GM19438 (cell line): ENCODE data around the gene SNTB2.

ENCODE experiments used
- ATAC-seq: cut with Tn5 transposase; IDR thresholded peaks from one replicate; pipeline ENCODE4 v1.9.1; 2021; ENCODE audit warnings: low read depth; ENCODE audit not compliant: unreplicated experiment

The SNTB2 gene

DNA sequence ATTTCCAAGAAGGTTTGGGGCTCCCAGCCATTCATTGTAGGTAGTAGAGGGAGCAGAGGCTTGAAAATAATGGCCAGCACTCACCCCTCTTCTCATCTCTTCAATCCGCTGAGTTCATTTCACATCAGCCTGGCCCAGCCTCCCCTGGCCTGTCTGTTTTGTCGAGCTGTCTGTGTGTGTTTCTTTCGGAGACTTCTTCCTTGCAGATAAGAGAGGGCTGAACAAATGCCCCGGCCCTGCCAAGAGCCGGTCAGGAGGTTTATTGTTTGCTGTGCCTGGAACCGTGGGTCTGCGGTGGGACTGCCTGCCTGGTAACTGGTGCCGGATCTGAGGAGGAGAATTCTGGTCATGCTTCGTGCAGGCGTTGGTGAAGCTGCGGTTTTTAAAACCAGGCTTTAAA lies 127.6 kb downstream of the SNTB2 start:
- ATAC-seq, result no peak

DNA sequence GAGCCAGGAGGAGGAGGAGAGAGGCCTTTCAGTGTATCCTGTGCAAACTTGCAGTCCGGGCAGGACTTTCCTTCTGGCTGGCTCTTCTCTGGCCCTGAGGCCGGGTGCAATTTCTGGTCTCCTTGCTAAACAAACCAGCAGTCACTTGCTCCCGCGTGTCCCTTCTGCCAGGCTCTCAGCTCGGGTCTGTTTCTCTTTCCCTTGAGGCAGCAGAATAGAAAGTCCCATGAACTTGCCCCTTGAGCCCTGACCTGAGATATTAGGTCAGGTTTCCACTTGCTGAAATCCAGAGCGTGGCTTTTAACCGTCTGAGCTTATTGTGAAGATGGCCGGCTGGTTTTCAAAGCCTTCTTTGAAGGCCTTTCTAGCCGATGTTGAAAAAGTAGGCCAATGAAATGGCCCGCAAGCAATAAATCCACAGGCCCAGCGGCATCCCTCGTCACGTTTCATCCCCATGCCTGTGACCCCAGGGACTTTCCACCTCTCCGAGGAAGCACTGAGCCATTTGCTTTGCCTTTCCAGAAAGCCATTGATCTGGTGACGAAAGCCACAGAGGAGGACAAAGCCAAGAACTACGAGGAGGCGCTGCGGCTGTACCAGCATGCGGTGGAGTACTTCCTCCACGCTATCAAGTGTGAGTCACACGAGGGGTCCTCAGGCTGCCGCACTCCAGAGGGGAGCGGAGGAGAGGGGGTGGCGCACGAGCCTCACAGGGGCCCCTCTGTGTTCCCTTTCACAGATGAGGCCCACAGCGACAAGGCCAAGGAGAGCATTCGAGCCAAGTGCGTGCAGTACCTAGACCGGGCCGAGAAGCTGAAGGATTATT lies 128.7 kb downstream of the SNTB2 start:
- ATAC-seq, result no peak

DNA sequence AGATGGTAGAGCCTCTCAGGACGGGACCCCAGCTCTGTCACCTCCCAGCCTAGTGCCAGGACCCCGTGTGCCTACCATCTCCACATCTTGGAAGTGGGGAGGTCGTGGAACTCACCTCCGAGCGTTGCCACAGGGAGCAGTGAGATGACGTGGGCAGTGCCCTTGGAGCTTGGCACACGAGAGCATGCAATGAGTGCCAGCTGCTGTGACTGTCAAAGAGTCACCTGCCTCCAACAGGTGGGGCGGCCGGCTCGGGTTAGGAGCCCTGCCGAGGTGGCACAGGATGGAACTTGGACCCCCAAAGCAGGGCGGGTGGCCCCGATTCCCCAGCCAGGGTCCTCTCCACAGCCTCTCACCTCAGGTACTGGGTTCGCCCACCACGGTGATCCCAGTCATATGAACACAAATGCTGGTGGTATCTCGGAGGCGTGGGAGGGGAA lies 129.7 kb downstream of the SNTB2 start:
- ATAC-seq, result no peak

DNA sequence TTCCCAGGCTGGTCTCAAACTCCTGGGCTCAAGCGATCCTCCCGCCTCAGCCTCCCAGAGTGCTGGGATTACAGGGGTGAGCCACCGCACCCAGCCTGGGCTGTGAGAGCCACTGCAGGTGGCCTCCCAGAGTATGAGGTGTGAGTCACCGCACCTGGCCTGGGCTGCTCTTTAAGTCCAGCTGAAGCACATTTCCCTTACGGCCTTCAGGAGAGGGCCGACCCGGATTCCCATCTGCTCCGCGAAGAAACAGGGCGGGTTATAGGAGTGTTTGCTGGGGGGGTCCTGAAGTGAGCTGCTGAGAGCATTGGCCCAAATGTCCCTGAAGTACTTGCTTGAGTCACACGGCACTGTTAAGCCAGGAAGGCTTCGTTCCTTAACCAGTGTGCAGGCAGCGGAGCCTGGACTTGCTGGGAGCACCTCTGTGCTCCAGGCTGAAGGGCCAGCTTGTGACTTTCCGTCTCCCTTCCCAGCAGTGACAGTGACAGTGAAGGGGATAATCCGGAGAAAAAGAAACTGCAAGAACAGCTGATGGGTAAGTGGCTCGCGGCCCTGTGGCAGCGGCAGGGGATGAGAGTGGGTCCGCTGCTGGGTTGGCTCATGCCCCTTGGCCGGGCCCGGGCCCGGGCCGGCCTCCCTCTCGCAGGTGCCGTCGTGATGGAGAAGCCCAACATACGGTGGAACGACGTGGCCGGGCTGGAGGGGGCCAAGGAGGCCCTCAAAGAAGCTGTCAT lies 131.4 kb downstream of the SNTB2 start:
- no peak for ATAC-seq

DNA sequence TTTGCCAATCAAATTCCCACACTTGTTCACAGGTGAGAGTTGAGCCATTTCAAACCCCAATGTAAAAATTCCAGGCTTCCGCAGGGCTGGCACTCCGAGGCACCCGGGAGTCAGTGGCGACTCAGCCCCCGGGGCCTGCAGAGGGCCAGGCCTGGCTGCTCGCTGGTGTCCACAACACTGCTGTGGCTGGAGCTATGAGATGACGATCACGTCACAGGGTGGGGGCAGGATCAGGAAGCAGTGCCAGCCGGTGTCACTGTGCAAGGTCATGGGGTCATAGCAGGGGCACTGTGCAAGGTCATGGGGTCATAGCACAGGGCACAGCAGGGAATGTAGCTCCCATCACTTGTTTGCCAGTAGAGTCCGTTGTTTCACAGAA lies 131.9 kb downstream of the SNTB2 start:
- no peak for ATAC-seq

DNA sequence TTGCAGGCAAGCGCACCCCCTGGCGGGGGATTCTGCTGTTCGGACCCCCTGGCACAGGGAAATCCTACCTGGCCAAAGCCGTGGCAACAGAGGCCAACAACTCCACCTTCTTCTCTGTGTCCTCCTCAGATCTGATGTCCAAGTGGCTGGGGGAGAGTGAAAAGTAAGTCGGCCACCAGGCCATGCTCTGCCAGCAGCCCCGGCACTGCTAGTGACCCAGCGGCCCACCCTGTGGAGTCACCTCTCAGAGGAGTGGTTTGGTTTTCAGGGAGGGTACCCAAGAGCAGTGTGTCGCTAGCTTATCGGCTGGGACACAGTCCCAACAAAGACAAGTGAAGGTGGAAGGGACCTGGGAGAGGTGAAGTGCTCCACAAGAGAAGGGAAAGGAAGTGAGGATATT lies 132.4 kb downstream of the SNTB2 start:
- no peak for ATAC-seq

DNA sequence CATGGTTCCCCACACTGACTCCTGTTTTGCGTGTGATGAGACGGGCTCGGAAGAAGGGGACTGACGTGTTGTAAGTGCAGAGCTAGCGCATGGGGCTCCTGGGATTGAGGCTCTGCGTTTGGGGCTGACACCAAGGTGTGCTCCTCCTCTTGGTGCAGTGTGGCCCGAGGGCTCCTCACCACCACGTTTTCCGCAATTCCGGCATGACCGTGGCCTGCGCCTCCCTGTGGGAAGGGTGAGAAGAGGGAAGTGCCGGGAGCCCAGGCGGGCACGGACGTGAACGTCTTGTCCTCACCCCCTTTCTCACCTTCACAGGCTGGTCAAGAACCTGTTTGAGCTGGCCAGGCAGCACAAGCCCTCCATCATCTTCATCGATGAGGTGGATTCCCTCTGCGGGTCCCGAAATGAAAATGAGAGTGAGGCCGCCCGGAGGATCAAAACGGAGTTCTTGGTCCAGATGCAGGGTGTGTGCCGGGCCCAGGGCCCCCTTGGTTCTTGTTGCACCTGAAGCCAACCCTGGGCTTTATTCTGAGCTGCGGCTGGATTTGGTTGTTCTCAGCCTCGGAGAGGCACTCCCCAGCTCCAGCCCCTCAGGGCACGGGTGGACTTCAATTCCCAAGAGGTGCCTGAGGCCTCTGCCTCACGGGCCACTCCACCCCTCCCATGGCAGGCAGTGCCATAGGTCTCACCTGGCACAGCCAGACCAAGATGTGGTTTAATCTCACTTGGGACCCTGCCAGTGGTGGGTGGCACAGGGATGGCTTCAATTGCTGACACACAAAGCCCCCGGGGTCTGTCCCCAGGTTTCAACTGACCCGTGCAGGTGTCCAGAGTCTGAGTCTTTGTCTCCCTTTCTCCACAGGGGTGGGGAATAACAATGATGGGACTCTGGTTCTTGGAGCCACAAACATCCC lies 133.1 kb downstream of the SNTB2 start:
- ATAC-seq, result no peak

DNA sequence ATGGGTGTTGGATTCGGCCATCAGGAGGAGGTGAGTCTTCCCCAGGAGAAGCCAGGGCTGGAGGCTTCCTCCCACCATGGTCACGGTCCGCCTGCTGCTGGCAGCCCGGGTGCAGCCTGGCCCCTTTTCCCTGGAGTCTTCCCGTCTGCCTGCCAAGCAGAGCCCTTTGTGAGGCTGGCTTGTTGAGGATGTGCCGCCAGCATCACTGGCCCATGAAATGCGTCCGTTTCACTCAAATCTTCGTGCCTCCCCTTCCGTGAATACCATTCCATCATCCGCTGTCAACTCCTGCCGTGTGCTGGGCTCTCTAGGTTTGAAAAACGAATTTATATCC lies 133.7 kb downstream of the SNTB2 start:
- no peak for ATAC-seq

DNA sequence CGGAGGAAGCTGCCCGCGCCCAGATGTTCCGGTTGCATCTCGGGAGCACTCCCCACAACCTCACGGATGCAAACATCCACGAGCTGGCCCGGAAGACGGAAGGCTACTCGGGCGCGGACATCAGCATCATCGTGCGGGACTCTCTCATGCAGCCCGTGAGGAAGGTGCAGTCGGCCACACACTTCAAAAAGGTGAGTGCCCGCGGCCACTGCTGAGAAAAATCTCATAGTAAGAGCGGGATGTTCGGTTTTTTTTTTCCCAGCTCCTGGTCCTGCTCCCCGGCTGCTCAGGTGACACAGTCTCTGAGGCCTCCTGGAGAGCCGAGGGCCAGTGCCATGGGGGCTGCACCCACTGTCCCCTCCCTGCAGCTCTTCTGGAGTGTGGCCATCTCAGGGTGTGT lies 134.1 kb downstream of the SNTB2 start:
- ATAC-seq, result no peak

DNA sequence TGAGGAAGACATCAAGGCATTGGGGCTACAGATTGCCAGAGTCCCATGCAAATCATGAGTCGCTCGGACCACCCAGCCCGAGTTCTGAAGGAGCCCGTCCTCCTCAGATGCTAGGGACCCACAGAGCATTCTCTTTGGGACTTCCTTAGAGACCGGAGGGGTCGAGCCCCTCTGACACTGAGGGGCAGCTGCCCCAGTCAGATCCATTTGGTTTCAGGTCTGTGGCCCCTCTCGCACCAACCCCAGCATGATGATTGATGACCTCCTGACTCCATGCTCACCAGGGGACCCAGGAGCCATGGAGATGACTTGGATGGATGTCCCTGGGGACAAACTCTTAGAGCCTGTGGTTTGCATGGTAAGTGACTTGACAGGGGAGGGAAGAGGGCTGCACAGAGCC lies 135.4 kb downstream of the SNTB2 start:
- ATAC-seq, result no peak

DNA sequence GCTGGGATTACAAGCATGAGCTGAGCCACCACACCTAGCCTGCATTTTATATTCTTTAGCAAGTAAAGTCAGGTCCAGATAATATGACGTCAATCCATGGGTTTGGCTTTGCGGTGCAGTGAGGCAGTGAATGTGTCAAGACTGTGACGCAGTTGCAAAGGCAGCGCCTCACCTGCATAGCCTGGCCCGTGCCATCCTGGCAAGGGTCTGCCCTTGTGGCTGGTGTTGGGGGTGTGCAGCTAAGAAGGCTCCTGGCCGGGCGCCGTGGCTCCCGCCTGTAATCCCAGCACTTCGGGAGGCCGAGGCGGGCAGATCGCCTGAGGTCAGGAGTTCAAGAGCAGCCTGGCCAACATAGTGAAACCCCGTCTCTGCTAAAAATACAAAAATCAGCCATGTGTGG lies 136.5 kb downstream of the SNTB2 start:
- no peak for ATAC-seq

DNA sequence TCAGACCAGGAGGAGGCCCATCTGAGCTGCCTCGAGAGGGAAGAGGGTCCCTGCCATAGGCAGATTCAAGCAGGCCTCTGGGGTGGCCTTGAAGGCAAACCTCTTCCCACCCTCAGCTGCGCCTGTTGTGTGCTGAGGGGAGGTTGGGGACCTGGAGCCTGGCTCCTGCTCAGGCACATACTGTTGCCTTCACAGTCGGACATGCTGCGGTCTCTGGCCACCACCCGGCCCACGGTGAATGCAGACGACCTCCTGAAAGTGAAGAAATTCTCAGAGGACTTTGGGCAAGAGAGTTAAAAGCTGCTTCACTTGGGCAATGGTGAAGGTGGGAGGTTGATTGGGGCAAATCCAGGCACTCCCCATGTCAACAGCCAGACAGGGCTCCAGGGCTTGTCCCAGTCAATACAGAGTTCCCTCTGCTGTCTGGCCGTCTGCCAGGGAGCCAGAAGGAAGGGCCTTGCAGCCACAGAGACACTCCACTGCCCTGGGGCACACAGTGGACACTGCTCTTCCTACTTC lies 137.1 kb downstream of the SNTB2 start:
- ATAC-seq, result no peak

DNA sequence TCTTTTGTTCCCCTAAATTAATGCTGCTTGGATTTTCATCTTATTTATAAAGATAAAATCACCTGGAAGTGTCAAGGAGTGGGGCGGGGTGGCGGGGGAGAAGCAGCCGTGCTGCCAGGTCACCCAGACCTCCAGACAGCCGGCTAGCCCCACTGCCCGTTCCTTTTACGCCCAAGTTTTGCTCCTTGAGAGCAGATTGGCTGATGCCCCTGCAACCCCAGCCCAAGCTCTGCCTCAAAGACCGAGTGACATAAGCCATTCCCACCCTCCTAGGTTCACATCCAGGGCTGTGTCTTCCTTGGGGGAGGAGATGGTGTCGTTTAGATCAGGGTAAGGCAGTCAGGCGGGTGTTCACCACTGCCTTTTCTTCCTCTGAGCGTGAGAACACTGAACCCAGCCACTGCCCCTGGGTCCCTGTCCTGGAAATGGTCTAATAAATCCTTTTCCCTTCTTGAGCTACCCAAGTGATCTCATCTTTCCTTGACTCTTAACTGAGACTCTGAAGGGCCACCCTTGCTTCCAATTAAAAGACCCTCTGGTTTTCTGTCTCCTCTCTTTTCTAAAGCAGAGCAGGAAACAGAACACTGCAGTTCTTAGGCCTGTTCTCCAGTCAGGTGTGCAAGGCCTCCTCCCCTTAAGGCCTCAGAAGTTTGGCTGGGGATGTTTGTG lies 137.8 kb downstream of the SNTB2 start:
- no peak for ATAC-seq

DNA sequence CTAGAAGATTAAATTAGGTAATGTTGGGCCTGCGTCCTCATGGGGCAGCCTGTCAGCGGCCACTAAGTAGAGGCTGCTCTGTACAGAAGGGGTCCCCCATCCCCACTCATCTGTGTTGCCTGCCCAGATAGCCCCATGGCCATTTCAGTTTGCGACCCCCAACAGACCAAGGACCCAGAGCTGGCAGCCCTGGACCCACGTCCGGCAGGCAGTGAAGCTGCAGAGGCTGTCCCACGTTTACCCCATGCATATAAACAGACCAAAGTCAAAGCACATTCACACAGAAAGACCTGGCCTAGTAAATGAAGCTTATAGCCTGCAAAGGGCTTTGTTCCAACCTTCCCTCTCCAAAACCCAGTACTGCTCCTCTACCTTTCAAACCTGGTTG lies 138.8 kb downstream of the SNTB2 start:
- ATAC-seq, result no peak

DNA sequence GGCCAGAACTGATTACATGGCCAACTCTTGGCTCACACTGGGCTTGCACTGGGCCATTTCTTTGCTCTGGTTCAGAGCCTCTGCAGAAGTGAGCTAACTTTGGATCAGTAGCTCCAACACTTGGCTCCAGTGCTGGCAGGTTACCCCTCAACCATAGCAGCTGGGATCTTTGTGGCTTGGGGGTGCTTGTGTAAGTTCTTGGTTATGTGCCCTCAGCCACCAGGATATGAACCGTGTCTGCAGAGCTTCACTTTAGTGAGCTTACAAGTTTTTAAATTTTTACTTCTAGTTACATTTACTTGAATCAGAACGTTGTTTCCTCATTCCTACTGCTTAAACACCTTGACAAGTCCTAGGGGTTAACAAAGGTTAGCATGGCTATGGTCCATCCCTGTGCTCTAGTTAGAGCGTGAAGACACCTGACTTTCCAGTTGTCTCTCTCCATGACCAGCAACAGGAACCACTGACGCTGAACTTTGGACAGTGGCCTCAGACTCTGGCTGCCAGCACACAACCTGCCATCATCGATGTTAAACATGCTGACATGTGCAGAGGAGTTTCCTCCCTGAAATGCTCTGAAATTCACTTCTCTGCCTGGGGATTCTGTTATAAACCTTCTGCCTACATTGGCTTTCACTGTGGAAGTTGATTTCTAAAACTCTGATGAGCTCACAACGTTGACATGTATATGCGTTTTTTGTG lies 139.4 kb downstream of the SNTB2 start:
- ATAC-seq, result no peak

DNA sequence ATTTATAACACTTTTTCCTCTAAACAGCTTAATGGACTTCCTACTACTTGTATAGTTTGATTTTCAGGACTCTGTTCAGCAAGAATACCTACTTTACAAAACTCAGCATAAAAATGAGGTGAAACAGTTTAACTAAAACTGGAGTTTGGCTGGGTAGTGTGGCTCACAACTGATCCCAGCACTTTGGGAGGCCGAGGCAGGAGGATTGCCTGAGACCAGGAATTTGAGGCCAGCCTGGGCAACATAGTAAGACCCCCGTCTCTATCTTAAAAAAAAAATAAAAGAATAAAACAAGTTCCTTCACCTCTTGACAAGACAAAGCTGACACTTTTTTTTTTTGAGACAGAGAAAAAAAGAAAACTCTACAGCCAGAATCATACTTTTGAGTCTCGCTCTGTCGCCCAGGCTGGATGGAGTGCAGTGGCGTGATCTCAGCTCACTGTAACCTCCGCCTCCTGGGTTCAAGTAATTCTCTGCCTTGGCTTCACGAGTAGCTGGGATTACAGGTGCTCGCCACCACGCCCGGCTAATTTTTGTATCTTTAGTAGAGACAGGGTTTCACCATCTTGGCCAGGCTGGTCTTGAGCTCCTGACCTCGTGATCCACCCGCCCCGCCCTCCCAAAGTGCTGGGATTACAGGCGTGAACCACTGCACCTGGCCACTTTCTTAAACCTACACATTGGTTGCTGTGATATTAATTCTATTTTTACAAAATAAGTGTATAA lies 140.8 kb downstream of the SNTB2 start:
- ATAC-seq, result no peak

DNA sequence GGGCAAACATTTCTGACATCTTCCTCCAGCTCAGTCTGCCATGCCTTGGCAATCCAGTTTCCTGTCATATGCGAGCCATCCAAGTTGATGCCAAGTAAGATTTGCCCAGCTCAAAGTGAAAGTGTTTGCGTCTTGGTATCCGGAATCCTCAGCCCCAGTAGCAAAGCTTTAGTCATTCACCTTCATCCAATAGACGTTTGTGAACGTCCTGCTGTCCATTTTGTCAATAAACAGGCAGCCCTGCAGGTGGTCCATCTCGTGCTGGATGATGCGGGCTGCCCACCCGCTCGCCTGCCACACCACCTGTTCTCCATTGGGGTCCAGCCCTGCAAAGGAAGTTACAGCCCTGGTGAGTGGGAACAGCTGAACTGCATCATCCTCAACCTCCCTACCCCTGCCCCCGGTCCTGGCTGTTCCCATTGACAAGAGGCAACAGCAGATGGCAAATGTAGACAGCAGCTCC lies 141.9 kb downstream of the SNTB2 start:
- ATAC-seq, result no peak

DNA sequence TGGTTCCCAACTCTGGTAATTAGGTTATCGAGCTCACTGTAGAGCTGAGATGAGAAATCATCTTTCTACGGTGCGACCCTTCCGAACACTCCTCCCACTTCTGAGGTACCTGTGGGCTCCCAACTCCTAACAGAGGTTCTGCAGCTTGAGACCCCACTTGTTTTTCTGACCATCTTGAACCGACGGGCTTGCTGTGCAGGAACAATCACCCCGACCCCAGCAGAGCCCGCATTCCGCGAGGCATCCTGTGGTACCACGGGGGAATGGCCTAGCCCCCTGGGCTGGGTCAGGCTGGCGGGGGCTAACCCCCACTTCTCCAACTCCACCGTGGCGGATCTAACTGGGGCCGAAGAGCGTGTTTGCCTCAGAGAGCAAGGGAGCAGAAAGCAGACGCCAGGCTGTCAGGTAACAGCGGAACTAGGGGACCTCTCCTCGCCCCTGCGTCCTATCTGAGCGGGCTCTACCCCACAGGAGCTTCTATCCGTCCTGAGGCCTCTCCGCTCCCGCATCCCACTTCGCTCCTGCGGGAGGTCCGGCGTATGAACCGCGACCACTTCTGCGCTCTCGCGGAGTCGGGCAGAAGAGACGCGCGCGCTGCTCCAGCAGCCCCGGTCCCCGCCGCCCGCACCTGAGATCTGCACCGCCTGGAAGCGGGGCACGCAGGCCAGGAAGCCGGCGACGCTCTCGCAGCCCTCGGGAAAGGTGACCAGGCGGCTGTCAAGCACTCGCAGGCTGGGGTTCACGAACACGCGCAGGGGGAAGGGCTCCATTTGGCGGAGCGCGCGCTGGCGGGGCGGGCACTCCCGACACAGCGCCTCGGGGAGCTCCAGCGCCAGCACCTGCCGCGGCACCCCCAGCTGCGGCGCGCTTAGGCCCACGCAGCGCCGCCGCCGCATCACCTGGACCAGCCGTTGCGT lies 142.7 kb downstream of the SNTB2 start:
- peak; percentile 33 for ATAC-seq
